Thyroid gland (tissue), 4 donors: ENCODE data around the gene CYP26C1.

ENCODE experiments used
- POLR2A ChIP-seq, 2 donors: fragments of 450-650 bp; IDR thresholded peaks; one replicate each; pipeline ENCODE4 v1.6.1; 2017; ENCODE audit warnings: antibody characterized with exemption in 2 of 2, mild to moderate bottlenecking in 2 of 2, moderate library complexity in 1 of 2
- TF ChIP-seq, protein P1 (sequence below), 6 experiments: fragments of 200-600 bp in 3 of 6; fragments of 450-650 bp in 3 of 6; sonication (generic) in 3 of 6; IDR thresholded peaks; one replicate each; pipeline ENCODE4 v1.5.1; 2016 to 2019; ENCODE audit warnings: antibody characterized with exemption in 6 of 6, mild to moderate bottlenecking in 2 of 6, inconsistent platforms in 1 of 6, moderate library complexity in 1 of 6

DNA sequence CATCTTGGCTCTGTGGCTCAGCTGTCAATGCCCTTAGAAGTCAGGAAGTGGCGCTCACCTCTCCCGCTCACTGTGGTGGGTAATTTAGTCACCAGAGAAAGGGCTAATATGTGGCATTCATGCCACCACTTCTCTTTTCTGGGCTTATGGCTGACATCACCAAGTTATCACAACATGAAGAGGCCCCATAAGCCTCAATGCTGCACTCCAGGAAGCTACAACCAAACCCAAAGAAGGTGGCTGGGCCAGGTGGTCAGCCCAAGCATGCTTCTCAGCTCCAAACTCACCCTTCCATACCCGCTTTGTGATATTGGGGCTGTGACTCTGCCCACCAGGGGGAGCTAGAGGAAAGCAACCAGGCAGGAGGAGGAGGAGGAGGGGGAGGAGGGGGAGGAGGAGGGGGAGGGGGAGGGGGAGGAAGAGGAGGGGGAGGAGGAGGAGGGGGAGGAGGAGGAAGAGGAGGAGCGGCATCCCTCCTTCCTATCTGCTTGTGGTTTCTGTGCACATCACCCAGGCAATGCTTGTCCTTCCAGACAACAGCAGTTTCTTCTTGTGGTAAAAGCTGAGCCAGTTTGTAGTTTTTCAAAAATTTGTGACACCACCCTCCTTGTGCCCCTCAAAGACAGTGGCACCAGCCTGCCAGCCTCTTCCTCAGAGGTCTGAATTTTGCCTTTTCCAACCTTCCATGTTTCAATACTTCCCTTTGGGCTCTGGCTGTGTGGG lies 55.2 kb downstream of the CYP26C1 start:
- TF ChIP-seq, protein P1, sequence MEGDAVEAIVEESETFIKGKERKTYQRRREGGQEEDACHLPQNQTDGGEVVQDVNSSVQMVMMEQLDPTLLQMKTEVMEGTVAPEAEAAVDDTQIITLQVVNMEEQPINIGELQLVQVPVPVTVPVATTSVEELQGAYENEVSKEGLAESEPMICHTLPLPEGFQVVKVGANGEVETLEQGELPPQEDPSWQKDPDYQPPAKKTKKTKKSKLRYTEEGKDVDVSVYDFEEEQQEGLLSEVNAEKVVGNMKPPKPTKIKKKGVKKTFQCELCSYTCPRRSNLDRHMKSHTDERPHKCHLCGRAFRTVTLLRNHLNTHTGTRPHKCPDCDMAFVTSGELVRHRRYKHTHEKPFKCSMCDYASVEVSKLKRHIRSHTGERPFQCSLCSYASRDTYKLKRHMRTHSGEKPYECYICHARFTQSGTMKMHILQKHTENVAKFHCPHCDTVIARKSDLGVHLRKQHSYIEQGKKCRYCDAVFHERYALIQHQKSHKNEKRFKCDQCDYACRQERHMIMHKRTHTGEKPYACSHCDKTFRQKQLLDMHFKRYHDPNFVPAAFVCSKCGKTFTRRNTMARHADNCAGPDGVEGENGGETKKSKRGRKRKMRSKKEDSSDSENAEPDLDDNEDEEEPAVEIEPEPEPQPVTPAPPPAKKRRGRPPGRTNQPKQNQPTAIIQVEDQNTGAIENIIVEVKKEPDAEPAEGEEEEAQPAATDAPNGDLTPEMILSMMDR (IDR thresholded peaks at IDR 0.05), result peak in 4 of 6 experiments; percentile 30 to 60 (median 54)
- TF ChIP-seq POLR2A (IDR thresholded peaks at IDR 0.05), result no peak
